GM21576 (cell line): ENCODE data around the gene CNOT3.

ENCODE experiments used
- ATAC-seq: cut with Tn5 transposase; IDR thresholded peaks from one replicate; pipeline ENCODE4 v1.9.1; 2021; ENCODE audit warnings: mild to moderate bottlenecking, moderate library complexity; ENCODE audit not compliant: unreplicated experiment

Gene CNOT3

GRCh38 chr19:54115109-54116063 lies 22.2 kb upstream of the CNOT3 start, which contains the start of the genes PRPF31 and TFPT:
Gene PRPF31 (plus strand): TSS chr19:54115754. CDS start chr19:54118279, 2,525 bp downstream.
Gene TFPT (minus strand): TSS chr19:54115657. CDS start chr19:54115269, 388 bp downstream.
- ATAC-seq = peak; percentile 77

DNA sequence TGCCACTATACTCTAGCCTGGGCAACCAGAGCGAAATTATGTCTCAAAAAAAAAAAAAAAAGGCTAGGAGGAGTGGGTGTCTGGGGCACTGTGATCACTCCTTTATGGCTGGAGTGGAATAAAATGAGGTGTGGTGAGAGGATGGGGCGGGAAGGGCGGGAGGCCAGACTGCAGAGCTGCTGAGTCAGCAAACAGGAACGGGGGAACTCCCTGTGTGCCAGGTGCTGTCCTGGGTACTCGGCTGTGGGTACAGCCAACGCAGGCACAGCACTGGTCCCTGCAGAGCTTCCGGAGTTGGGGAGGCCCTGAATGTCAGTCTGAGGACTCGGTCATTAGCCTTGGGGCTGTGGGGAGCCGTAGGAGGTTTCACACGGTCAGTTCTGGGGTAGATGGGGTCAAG lies 16.3 kb upstream of the CNOT3 start:
- no peak for ATAC-seq

DNA sequence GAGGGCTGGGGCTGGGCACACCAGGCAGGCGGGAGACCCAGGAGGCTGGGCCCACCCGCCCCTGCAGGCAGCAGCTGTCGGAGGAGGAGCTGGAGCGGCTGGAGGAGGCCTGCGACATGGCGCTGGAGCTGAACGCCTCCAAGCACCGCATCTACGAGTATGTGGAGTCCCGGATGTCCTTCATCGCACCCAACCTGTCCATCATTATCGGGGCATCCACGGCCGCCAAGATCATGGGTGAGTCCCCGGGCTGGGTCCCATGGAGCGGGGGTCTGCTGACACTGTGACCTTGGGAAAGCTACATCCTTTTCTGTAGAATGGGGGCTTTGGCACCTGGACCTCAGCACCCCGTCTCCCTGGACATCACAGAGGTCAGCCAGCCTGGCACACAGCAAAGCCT lies 13.9 kb upstream of the CNOT3 start:
- ATAC-seq = no peak

DNA sequence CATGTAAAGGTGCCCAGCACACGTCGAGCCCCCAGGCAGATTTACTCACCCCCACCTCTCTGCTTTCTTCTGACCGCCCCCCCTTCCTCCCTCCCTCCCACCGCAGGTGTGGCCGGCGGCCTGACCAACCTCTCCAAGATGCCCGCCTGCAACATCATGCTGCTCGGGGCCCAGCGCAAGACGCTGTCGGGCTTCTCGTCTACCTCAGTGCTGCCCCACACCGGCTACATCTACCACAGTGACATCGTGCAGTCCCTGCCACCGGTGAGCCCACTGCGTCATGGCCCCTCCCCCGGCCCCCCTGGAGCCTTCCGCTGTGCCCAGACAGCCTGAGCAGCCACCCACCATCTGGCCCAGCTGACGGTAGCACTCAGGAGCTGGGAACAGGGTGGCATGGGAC lies 13.2 kb upstream of the CNOT3 start:
- no peak for ATAC-seq

DNA sequence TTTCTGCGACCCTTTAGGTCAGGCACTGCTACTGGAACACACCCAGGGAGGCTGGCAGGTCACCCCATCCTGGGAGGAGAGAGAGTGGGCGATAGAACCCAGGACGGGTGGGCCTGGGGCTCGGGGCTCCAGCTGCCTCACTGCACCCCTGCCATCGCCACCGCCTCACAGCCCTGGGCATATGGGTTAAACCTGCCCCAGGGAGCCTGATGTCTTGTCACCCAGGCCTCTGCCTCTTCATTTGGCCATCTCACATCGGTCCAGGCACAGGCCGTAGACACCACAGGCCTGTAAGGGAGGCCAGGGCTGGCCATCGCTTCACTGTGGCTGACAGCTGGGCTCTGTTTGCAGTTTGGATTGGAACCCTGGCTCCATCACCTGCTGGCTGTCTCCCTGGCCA lies 11.8 kb upstream of the CNOT3 start:
- no peak for ATAC-seq

GRCh38 chr19:54127688-54128440 lies 9.7 kb upstream of the CNOT3 start:
- ATAC-seq = no peak

DNA sequence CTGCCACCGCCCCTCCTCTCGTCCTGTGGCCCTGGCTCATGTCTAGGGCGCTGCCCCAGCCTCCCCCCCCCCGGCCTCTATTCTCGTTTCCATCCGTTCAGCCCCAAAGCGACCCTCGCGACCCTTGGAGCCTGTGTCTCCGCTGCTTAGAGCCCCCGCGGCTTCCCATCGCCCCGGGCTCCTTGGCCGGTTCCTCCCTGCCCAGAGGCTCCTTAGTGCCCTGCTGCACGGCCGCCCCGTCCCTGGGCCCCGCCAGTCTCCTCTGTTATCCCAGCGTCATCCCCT lies 9.2 kb upstream of the CNOT3 start:
- no peak for ATAC-seq

DNA sequence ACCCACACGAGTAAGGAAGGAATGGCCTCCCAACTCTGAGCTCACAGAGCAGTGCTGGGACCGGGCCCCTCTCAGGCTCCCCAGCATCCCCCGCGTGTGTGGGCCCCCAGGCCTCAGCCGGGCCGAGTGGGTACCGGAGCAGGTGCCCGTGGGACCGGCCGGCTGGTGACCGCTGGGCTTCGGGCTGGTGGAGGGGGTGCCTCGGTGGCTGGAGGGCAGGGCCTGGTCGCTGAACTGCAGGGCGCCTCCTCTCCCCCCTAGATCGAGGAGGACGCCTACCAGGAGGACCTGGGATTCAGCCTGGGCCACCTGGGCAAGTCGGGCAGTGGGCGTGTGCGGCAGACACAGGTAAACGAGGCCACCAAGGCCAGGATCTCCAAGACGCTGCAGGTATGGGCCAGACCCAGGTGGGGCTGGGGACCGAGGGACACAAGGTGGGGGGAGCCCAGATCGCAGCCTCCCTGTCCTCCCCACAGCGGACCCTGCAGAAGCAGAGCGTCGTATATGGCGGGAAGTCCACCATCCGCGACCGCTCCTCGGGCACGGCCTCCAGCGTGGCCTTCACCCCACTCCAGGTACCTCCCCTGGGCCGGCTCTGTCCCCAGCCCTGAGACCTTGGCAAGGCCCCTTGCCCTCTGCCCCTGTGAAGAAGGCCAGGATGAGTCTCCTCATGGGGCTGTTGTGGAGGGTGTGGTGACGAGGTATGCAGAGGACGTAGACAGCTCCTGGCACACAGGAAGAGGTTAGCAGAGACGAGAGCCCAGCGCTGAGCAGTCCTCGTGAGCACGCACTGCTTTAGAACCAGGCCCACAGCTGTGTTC lies 8.6 kb upstream of the CNOT3 start:
- no peak for ATAC-seq

DNA sequence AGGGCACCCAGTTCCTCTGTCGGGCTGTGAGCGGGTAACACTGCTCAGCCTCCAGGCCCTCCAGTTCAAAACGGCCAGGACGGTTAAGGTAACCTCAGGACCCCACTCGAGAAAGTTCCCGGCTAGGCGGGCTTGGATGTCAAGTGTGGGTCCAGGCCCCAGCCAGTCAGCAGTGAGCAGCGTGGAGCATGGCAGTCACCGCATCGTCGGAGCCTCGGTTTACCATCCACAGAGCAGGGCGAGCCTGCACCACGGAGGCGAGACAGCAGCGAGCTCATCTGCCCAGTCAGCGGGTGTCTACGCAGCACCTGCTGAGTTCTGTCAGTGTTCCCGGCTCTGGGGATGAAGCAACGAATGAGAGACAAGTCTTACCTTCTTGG lies 8.0 kb upstream of the CNOT3 start:
- ATAC-seq = no peak

DNA sequence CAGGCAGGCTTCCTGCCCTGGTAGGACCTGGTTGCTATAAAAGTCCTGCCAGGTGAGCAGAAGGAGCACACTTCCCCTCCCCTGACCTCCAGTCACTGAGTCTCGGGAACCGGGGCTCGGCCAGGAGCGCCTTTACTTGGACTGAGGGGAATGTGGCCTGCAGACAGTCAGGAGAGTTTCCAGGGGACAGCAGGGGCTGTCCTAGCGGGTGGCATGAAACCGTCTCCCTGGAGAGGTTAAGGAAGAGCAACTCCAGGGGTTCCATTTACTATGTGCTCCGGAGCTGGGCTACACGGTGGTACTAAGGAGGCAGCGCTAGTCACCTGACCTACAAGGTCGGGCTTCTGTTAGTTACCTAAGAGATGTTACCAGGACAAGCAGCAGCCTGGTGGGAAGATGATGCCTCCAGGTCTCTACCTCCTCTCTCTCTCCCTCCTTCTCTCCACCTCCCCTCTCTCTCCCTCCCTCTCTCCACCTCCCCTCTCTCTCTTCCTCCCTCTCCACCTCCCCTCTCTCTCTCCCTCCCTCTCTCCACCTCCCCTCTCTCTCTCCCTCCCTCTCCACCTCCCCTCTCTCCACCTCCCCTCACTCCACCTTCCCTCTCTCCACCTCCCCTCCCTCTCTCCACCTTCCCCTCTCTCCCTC lies 4.1 kb upstream of the CNOT3 start:
- no peak for ATAC-seq

DNA sequence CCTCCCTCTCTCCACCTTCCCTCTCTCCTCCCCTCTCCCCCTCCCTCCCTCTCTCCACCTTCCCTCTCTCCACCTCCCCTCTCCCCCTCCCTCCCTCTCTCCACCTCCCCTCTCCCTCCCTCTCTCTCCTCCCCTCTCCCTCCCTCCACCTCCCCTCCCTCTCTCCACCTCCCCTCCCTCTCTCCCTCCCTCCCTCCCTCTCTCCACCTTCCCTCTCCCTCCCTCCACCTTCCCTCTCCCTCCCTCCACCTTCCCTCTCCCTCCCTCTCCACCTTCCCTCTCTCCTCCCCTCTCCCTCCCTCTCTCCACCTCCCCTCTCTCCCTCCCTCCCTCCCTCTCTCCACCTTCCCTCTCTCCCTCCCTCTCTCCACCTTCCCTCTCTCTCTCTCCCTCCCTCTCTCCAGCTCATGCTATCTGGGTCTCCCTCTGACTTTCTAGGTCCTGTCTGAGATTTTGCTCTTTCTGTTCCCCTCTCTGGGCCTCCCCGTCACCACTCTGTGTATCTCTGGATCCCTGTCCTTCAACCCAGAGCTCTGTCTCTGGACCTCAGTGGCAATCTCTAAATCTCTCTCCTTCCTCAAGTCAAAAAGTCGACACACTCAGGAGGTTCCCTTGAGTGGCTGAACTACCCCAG lies 3.5 kb upstream of the CNOT3 start:
- ATAC-seq = no peak

- ATAC-seq = no peak
These were observed 1.3 kb upstream of the CNOT3 start for GRCh38 chr19:54136086-54136863.

- ATAC-seq = peak; percentile 77
These were observed 481 bp upstream of the CNOT3 start for GRCh38 chr19:54136864-54137698.

DNA sequence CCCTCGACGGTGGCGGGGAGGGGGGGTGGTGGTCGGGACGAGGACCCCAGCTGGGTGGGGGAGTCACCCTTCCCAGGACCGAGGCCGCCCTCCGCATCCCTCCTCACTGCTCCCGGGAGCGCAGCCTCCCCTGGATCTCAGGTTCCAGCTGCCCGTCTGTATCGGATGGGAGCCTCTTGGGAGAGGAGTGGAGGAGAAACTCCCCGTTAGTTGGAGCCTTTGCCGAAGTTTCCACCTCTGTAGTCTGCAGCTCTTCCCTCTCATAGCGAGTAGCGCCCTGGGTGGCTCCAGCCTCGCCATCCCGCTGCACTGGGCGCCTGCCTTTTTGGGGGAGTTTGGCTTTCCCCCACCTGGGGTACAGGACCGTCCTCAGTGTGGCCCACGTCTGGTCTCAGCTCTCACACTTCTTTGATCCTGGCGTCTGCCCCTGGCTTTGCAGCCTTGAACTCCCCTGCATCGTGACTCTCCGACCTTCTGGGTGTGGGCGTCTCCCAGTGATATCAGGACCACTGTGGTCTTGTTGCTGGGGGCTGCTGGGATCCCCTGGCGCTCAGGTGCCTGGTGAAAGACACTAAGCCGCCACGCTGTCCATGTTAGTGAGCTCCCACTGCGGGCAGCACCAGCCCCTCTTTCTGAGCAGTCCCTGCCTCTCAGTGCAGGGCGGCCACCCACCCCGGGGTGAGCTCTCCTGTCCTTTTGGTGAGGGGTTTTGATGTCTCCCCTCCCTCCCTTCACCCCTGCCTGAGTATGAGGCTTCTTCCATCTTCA lies 1.1 kb downstream of the CNOT3 start:
- ATAC-seq = no peak

DNA sequence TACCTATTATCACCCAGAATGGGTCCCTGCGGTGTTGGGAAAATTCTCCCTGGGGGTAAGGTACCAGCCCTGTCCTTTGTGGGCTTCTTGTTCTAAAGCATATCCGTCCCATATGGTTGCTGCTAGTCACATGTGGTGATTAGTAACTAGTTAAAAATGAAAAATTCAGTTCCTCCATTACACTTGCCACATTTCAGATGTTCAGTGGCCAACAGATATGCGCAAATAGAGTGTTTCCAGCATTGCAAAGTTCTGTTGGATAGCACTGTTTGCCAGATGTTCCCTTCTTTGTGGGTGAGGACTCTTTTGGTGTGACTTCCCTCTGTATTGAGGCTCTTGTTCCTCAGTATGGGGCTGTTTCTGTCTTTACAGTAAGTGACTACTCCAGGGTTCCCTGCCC lies 3.8 kb downstream of the CNOT3 start:
- ATAC-seq = no peak

- ATAC-seq = no peak
These were observed 4.7 kb downstream of the CNOT3 start for GRCh38 chr19:54142166-54142780.

GRCh38 chr19:54145541-54146158 lies 8.1 kb downstream of the CNOT3 start:
- no peak for ATAC-seq
